NCI-H187 (cell line): ENCODE results near the gene PKD2.
"Not testable (repeated sequence)": the region's sequence is repeated elsewhere in the genome, so short reads cannot be mapped to it uniquely, and the experiment has no call there.

Experiments
- DNase-seq, 2 experiments: peaks; one replicate each; lab custom pipeline; 2025; lab: John Stamatoyannopoulos, UW

The PKD2 gene

GRCh38 chr4:87986508-87986907, 20.9 kb upstream of the PKD2 start:
- no peak for DNase-seq

GRCh38 chr4:87989765-87990164, 17.7 kb upstream of the PKD2 start:
- DNase-seq = no peak

DNA sequence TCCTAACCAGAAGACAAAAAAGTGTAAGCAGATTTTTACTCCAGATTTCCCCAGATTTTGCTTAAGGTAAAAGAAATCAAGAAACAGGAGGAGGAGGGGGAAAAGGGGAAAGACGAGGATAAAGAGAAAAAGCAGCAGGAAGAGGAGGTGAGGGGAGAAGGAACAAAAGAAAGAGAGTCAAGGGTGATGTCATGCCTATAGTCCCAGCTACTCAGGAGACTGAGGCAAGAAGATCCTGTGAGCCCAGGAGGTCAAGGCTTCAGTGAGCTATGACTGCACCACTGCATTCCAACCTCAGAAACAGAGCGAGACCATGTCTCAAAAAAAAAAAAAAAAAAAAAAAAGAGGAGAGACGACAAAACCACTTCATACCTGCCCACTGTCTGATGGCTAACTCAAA, 12.0 kb upstream of the PKD2 start:
- no peak for DNase-seq

DNA sequence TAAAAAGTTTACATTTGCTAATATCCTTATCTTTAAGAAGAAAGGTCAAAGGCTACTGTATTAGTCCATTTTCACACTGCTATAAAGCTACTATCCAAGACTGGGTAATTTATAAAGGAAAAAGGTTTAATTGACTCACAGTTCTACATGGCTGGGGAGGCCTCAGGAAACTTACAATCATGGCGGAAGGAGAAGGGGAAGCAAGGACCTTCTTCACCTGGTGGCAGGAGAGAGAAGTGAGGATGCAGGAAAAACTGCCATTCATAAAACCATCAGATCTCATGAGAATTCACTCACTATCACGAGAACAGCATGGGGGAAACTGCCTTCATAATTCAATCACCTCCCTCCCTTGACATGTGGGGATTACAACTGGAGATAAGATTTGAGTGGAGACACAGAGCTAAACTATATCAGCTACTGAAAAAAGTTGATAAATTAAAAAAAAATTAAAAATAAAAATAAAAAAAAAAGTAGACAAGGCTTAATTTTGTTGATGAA, 8.2 kb upstream of the PKD2 start:
- not testable (repeated sequence) for DNase-seq

DNA sequence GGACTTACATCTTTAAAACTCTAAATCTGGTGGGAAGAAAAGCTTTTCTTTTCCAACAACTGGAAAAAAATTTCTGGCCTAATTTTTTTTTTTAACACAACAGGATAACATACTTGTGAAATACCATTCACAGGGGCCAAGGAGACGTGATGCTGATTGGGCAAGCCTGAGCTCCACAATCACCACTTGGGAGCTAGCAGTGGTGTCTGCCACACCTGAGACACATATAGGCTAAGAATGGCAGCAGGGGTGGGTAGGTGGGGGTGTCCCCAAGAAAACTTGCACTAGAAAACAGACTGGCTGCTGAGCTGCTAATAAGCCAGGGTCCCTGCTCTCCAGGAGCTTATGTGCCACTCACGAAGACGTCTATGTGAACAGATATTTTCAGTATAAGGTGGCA, 5.6 kb upstream of the PKD2 start:
- DNase-seq = no peak

DNA sequence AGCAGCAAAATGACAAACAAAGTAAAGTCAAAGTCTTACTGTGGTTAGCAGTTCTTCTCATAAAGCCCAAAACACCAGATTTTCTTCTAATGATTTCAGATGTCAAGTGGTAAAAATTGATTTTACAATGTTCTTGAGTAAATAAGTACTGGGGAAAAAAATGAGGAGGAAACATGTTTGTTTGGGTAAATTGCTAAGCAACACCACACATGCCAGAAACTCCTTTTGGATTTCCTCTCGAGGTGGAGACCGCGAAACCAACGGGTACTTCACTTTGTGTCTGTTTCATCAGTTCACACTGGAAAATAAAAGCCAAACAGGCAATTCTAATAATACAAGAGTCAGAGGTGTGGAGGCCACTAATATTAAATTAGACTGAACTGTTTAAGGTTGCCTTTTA, 4.6 kb upstream of the PKD2 start:
- no peak for DNase-seq

DNA sequence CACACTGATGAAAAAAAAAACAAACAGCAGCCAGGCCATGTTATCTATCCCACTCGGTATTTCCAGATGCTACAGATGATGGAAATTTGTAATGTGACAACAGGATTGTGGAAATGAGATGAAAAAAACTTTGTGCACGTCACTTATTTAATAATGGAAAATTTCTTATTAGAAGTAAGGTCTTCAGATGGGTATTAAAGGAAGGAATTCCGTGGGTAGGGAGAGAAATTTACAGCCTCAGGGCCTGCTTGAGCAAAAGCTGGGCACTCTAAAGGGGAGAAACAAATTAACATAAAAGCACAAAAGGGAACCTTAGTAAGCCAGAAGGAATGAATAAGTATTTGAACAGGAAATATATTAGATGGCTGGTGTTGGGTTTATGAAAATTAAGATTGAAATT, 4.2 kb upstream of the PKD2 start:
- DNase-seq = no peak

DNA sequence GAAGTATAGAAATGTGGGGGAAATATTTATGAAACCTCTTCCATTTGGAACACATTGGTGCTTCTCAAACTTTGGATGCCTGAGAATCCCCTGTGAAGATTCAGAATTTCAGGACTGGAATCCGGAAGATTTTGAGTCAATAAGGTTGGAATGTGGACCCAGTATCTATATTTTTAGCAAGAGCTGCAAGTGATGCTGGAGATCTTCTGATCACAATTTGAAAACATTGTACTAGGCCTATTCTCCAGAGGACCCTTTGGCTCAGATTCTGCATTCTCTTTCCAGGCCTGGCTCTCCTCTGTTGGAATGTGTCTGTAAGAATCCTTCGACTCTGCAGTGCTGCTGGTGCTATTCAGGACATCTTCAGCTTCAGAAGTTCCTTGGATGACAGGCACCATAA, 2.4 kb upstream of the PKD2 start:
- DNase-seq = no peak

DNA sequence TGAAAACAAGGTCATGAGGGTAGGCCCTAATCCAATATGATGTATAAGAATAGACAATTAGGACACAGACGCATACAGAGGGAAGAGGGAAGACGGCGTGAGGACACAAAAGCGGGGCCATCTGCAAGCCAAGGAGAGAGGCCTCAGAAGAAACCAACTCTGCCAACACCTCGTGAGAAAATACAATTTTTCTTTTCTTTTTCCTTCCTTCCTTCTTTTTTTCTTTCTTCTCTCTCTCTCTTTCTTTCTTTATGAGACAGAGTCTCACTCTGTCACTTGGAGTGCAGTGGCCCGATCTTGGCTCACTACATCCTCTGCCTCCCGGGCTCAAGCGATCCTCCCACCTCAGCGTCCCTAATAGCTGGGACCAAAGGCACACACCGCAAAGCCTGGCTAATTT, 1.5 kb upstream of the PKD2 start:
- DNase-seq = no peak

- DNase-seq = no peak
These were observed 505 bp upstream of the PKD2 start for GRCh38 chr4:88006956-88007303.

DNA sequence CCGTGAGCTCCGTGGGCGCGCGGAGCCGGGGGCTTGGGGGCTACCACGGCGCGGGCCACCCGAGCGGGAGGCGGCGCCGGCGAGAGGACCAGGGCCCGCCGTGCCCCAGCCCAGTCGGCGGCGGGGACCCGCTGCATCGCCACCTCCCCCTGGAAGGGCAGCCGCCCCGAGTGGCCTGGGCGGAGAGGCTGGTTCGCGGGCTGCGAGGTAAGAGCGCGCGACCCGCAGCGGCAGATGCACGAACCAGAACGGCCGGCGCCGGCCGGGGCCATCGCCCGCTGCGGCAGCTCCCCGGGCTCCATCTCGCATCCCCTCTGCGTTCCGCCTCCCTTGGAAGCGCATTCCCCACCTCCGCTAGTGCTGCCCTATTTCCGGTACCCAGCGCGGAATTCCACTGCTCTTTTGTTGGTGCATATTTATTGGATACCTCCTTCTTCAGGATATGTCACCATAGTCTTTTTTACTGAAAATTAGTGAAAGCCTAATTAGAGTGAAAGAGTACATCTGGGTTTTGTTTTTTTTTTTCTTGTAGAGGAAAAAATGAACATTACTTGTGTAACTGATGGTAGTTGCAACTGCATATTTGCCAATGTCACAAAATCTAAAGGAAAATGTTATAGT, 797 bp downstream of the PKD2 start:
- peak; percentile 20 to 31 for DNase-seq

GRCh38 chr4:88008743-88009171, 1.3 kb downstream of the PKD2 start:
- no peak for DNase-seq

- no peak for DNase-seq
These were observed 2.4 kb downstream of the PKD2 start for GRCh38 chr4:88009871-88010270.

- no peak for DNase-seq
These were observed 3.5 kb downstream of the PKD2 start for GRCh38 chr4:88010966-88011365.

DNA sequence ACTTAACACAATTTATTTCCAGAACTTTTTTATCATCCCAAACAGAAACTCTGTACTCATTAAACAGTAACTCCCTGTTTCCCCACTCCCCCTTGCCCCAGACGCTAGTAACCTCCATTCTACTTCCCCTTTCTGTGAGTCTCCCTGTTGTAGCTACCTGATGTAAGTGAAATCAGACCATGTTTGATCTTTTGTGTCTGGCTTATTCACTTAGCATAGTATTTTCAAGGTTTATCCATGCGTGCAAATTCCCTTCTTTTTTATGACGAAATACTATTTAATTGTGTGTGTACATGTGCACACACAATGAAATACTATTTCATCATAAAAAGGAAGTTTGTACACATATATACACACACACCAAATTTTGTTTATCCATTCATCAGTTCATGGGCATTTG, 5.2 kb downstream of the PKD2 start:
- DNase-seq = no peak

DNA sequence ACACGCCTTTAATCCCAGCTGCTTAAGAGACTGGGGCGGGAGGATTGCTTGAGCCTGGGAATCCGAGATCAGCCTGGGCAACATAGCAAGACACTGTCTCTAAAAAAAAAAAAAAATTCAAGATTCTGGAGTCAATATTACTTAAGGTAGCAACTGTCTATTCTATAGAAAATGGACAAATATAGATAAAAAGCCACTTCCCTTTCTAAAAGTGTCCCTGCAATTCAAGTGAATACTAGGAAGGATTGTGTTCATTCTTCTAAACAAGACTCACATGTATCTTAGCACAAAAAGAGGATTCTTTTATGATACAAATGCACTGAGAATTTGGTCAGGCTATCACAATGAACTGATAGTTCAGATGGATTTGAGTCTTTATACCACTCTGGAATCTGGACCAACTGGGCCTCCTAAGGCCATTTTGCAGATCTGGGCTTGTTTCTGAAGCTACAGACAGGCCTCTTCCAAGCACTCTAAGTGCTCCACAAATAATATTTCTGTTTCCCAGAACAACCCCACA, 7.0 kb downstream of the PKD2 start:
- no peak for DNase-seq

GRCh38 chr4:88015659-88016295, 8.3 kb downstream of the PKD2 start:
- DNase-seq = no peak

DNA sequence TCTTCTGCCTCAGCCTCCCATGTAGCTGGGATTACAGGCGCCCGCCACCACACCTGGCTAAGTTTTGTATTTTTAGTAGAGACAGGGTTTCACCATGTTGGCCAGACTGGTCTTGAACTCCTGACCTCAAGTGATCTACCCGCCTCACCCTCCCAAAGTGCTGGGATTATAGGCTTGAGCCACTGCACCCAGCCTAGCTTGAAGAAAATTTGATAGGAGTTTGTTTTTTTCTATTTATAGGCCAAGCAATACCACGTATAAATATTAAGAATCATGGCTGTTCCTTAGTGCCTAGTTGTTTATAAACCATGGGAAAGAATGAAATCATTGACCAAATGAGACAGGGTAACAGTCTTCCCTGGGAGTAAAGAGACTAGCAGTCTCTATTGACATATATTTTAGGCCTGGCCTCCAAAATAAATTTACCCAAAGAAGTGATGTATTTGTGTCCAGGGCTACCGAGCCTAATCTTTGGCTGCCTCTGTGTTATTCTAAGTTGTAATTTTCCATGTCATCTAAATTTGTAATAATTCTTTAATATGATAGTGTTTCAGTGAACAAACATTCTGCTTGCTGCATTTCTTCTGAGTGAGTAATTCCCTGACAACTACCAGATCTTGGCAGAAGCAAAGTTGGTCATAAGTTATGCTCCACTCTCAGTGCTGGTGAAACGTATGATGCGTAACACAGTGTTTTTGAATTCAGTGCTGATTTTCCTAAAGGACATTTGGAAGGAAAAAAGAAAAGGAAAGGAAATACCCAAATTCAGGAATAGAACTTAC, 10.3 kb downstream of the PKD2 start:
- DNase-seq = no peak

- no peak for DNase-seq
These were observed 11.0 kb downstream of the PKD2 start for GRCh38 chr4:88018466-88018865.

DNA sequence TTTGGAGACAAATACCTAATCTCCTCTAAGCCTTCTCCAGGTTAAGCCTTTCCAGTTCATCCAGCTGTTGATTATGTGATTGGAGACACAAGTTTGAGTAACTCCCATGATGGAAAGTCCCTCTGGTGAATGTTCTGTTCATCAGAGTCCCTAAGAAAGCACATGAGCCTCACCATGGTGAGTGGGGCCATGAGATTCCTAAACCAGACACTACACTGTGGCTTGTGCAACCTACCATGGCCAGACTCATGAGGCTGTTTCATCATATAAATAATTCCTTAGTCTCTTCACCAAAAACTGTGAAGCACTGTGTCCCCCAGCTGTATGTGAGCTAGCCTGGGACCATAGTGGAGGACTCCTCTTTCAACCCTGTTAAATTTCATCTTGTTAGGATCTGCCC, 14.4 kb downstream of the PKD2 start:
- DNase-seq = no peak

- no peak for DNase-seq
These were observed 14.9 kb downstream of the PKD2 start for GRCh38 chr4:88022289-88022688.

- not testable (repeated sequence) for DNase-seq
These were observed 18.6 kb downstream of the PKD2 start for GRCh38 chr4:88025868-88026661.
